WERI-Rb-1 (cell line): ENCODE results near the gene BAD.
"Not testable (repeated sequence)": the region's sequence is repeated elsewhere in the genome, so short reads cannot be mapped to it uniquely, and the experiment has no call there.

ENCODE experiments used
- DNase-seq: peaks from one replicate; pipeline ENCODE4 v3.0.0-alpha.2; 2020
- H3K27ac ChIP-seq: fragments of 250-450 bp; sonication (Bioruptor Pico); 2 replicates; pipeline ENCODE4 v1.5.1; 2020; ENCODE audit warnings: mild to moderate bottlenecking, moderate library complexity
- H3K27me3 ChIP-seq: fragments of 250-450 bp; sonication (Bioruptor Pico); 2 replicates; pipeline ENCODE4 v1.5.1; 2021; ENCODE audit warnings: mild to moderate bottlenecking, low read depth, moderate library complexity; ENCODE audit not compliant: insufficient read depth, severe bottlenecking
- H3K36me3 ChIP-seq: fragments of 250-450 bp; sonication (Bioruptor Pico); 2 replicates; pipeline ENCODE4 v1.5.1; 2020; ENCODE audit warnings: mild to moderate bottlenecking, moderate library complexity
- H3K4me3 ChIP-seq: 2 replicates; pipeline ENCODE4 v1.5.1; 2011; ENCODE audit warnings: low read depth, mild to moderate bottlenecking, control low read depth, low read length
- H3K9me3 ChIP-seq: fragments of 250-450 bp; sonication (Bioruptor Pico); 2 replicates; pipeline ENCODE4 v1.5.1; 2021; ENCODE audit warnings: mild to moderate bottlenecking, moderate library complexity; ENCODE audit not compliant: severe bottlenecking
- CTCF ChIP-seq: IDR thresholded peaks from 2 replicates; pipeline ENCODE4 v1.5.1; 2011; ENCODE audit warnings: low read depth, mild to moderate bottlenecking, control low read depth, inconsistent platforms, low read length

The BAD gene

GRCh38 chr11:64312947-64313346, 28.5 kb upstream of the BAD start:
- H3K9me3 ChIP-seq, result no peaks in the 10 kb centered on the region
- no peak for TF ChIP-seq CTCF
- peaks cover 15% of the 10 kb centered on the region for H3K36me3 ChIP-seq
- no peak overlapping the region for H3K4me3 ChIP-seq
- no peak for DNase-seq
- H3K27ac ChIP-seq, result no peak overlapping the region
- H3K27me3 ChIP-seq, result no peaks in the 10 kb centered on the region

GRCh38 chr11:64307795-64308194, 23.3 kb upstream of the BAD start:
- DNase-seq, H3K36me3 ChIP-seq, H3K9me3 ChIP-seq, H3K27ac ChIP-seq, H3K4me3 ChIP-seq, H3K27me3 ChIP-seq: not testable (repeated sequence)

- no peaks in the 10 kb centered on the region for H3K9me3 ChIP-seq
- peak overlapping the region; percentile 60 for H3K4me3 ChIP-seq
- H3K27me3 ChIP-seq, result no peaks in the 10 kb centered on the region
- TF ChIP-seq CTCF, result no peak
- H3K27ac ChIP-seq, result no peak overlapping the region; the same call in 1 of the 2 replicates
- H3K36me3 ChIP-seq, result peaks cover 4% of the 10 kb centered on the region
- DNase-seq, result no peak
Observed at GRCh38 chr11:64306876-64307622, 22.6 kb upstream of the BAD start.

GRCh38 chr11:64306563-64306875, 22.1 kb upstream of the BAD start:
- no peaks in the 10 kb centered on the region for H3K9me3 ChIP-seq
- peak overlapping the region; percentile 79 for H3K27ac ChIP-seq
- no peaks in the 10 kb centered on the region for H3K27me3 ChIP-seq
- TF ChIP-seq CTCF, result no peak
- H3K4me3 ChIP-seq, result peak overlapping the region; percentile 60
- DNase-seq, result no peak
- H3K36me3 ChIP-seq, result peaks cover 4% of the 10 kb centered on the region

- Histone ChIP-seq H3K27me3 (no peaks in the 10 kb centered on the region), H3K36me3 (peaks cover 4% of the 10 kb centered on the region), H3K4me3 (peak overlapping the region; percentile 60), H3K27ac (peak overlapping the region; percentile 79), H3K9me3 (no peaks in the 10 kb centered on the region)
- DNase-seq, result peak; percentile 83
- peak; percentile 55 for TF ChIP-seq CTCF
Observed at GRCh38 chr11:64305691-64306562, 21.5 kb upstream of the BAD start.

- no peak for TF ChIP-seq CTCF
- Histone ChIP-seq H3K27me3 (no peaks in the 10 kb centered on the region), H3K27ac (peak within 1 kb of the TSS; percentile 79), H3K9me3 (no peaks in the 10 kb centered on the region), H3K36me3 (peaks cover 4% of the 10 kb centered on the region), H3K4me3 (peak within 1 kb of the TSS; percentile 88)
- DNase-seq, result peak; percentile 99
Observed at GRCh38 chr11:64305075-64305690, 20.7 kb upstream of the BAD start, which contains the start of gene ESRRA. TSS of gene ESRRA (plus strand) at chr11:64305524. CDS start at chr11:64307180, 1,656 bp downstream.
